Stimulated activated CD4-positive, alpha-beta T cell treated with anti-CD3 and anti-CD28 coated beads, TNF-alpha, amount 100 ng/mL, for 1 hour (primary cell): Measurements from ENCODE around the gene SOHLH2.

Experiments
- DNase-seq, 3 donors: peaks; one replicate each; pipeline ENCODE4 v3.0.0-alpha.2; 2020; ENCODE audit warnings: low read depth in 3 of 3, low spot score in 1 of 3

The SOHLH2 gene

DNA sequence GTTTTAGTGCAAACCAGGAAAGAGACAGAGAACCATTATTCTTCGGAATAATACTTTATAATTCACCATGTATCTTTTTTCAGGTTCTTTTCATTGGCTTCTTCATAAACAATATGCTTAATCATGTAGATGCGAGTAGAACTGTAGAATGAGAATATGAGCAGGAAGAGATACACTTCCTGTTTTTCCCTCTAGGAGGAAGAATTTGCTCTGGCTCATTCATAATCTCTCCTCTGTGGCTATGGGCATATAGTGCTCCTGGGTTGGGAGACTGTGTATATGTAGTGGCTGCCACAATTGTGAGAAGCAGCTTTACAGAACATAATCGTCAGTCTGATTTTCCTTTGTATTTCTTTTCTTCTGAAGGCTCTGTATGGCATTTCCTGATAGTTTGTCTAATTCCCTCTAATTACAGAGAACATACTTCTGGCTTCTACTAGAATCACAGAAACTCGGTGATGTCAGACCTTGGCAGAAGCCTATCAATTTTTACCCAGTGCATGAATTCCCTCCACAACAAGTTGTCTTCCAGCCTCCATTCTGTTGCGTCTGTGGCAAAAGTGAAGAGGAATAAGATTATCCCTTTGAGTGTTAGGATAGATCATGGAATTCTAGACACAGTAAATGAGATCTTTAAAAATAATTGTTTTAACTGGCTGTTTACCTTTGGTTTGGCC lies 80.3 kb downstream of the SOHLH2 start:
- no peak for DNase-seq

DNA sequence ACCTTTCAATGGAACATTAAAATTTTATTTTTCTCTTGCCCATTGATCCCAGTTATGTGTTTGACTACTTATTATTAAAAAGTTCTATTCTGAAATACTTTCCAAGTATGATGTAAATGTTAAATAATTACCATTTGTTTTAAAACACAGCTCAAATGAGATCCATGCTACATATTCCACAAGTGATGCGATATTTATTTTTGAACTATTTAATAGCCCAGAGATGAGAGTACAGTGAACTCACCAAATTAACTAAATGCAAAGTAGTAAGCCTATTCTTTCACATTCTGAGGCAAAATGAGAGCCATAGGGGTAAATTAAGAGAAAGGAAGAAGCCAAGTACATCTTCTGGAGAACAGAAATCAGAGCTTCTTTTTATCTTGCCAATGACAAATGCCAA lies 82.0 kb downstream of the SOHLH2 start:
- no peak for DNase-seq

DNA sequence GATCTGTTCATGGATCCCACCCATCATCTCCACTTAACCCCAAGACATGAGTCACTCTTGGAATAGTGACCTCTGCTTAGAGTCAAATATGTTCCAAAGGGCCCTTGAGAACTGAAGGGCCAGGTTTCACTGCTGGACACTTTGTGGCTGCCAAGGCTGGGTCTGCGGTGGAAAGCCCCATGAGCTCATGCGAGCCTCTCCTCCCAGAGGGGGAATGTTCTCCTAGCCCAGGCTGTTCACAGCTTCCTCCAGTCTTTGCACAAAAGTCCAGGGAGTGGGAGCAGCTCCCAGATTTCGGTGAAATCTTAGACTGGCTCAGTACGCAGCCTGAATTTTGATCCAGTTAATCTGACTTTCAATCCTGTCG lies 82.4 kb downstream of the SOHLH2 start:
- no peak for DNase-seq

DNA sequence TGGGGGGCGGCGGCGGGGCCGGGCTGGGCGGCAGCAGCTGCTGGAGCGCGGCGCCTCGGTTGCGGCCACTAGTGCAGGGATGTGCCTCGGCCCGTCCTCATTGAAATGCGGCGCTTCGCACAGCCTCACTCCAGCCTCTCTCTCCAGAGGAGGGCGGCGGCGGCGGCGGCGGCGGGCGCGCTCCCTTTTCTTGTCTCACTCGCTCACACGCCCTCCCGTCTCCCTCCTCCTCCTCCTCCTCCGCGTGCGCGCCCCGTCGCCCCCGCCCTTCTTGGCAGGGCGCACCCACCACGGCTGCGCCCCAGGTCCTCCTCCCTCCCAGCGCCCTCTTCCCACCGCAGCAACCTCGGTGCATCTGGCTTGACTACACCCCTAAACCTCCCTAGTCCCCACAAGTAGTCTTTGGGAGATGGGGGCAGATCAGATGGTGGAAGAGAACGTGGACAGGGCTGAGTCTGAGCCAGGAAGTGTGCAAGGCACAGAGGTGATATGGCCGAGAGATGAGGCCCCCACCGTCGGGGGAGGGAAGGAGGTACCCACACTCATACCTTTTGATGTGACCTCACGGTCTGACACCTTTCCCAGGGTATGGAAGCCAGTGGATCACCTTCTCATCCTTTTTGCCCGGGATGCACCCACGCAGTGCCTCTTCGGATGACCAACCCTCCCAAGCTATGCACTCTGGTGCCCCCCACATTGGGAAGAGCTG lies 83.0 kb downstream of the SOHLH2 start, which contains the start of gene DCLK1:
Gene DCLK1 (minus strand): TSS at position 161 of the 709 bp plus-strand sequence.
- DNase-seq, result no peak

DNA sequence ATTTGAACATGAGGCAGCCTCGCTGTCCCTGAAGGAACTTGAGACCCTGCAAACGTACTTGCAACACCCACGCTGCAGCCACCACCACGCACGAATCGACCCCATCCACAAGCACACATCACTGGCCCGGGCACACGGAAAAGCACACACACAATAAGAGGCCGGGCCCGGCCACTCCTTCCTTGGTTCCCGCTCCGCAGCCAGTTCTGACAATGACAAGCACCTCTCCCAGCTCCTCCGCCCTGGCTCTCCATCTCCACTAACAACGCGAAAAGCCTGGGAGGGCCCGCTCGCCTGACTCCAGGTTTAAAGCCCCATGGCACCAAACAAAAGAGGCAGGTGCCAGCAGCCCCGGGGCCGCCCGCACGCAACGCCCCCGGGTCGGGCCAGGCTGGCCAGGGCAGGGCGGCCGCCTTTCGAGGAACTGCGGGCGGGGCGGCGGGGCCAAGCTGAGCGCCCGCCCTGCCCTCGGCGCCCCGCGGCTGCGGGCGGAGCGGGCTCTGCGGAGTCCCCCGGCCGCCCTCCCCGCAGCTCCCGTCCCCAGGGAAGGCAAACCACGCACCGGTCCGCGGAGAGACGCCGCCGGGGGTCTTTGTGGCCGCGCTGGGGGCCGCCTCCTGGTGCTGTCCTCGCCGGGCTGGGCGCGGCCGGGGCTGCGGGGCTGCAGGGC lies 83.7 kb downstream of the SOHLH2 start:
- no peak for DNase-seq

DNA sequence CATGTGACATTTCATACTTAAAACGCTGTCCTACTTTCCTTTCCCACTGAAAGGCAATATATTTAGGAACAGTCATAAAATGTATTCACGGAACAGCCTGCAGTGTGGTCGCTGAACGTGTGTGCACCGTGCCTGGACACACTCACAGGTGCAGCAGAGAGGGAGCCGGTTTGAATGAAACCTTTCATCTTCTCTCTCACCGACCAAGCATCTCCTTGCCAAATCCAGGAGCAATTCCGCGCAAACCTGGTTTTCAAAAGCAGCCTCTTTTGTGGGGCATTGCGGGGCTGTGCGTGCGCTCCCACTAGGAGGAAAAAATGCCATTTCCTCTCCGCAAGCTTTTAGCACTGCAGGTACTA lies 84.2 kb downstream of the SOHLH2 start:
- DNase-seq, result no peak

DNA sequence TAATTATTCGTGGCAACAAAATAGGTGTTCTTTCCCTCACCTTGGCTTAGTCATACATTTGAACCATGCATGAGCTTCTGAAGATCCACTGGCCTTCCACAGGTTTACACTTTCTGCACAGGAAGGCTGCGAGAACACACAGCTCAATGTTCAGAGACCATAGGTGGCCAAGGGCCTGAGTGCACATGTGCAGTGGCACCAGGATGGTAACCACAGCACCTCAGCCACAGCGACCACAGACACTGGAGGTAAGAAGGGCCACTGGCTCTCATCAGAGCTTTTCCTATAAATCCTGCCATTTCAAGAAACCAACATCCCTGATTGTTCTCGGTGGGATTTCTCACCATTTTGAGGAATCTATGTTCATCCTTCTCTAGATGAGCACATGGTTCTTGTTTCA lies 84.8 kb downstream of the SOHLH2 start:
- no peak for DNase-seq

DNA sequence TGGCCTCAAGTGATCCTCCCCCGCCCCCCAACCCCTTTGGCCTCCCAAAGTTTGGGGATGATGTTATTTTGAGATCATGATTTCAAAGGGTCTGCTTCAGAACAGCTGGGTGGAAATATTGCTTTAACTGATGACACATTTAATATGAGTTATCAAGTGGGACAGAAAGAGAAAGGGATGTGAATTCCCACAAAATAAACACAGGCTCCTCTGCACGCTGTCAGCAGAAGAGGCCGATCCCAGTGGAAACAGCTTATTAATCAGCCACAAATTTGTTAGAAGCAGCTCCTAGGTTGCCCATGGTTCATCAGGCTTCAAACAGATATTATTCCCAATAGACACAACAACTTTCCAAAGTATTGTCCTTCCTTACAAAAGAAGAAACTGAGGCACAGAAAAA lies 87.9 kb downstream of the SOHLH2 start:
- no peak for DNase-seq

DNA sequence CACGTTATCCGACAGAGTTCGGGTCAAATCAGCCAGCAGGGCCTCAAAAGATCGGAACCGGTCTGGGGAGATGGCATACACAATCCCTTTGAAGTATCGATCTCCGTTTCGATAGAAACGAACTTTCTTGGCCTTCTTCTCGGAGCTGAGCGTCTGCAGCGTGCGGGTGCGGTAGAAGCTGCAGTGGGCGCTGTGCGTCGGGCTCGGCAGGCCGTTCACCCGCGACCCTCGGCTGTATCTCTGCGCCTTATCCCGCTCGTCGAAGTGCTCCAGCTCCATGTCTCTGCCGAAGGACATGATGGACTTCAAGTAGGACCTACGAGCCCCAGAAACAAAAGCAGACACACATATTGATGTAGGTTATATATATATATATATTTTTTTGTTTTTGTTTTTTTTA lies 88.5 kb downstream of the SOHLH2 start:
- no peak for DNase-seq

DNA sequence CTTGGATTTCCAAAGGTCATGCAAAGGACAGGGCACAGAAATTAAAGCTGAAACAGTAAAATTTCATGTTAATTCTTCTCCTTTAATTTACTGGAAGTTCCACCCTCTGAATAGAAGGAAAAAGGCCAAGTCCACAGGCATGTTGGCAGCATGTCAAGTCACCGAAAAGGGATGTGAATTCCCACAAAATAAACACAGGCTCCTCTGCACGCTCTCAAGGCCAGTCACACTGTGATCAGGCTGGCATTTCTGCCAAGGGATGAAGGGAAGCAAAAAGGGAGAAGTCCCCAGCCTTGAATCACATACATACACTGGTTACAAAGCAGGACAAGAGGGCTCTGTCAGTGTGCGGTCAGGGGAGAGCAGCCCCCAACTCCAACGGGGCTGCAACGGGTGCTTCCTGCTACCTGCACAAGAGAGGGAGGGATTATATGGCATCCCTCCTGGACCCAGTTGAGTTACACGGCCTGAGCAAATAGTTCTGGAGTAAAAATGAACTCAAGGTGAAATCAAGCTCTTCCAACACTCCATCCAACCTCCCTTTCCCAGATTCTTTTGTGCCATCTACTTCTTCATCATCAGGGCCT lies 90.0 kb downstream of the SOHLH2 start:
- no peak for DNase-seq
